DND-41 (cell line): Measurements from ENCODE around the gene CDK17.

ENCODE experiments used
- EZH2 ChIP-seq: IDR thresholded peaks from 3 replicates; pipeline ENCODE4 v1.6.1; 2012; ENCODE audit warnings: borderline replicate concordance, low read depth, mild to moderate bottlenecking, moderate library complexity, low read length, inconsistent platforms; ENCODE audit not compliant: severe bottlenecking
- TF ChIP-seq, protein P1 (sequence below): IDR thresholded peaks from 2 replicates; pipeline ENCODE4 v1.5.1; 2012; ENCODE audit warnings: borderline replicate concordance, low read length, moderate library complexity, mild to moderate bottlenecking; ENCODE audit not compliant: poor library complexity, severe bottlenecking; ENCODE audit errors: extremely low read depth

DNA sequence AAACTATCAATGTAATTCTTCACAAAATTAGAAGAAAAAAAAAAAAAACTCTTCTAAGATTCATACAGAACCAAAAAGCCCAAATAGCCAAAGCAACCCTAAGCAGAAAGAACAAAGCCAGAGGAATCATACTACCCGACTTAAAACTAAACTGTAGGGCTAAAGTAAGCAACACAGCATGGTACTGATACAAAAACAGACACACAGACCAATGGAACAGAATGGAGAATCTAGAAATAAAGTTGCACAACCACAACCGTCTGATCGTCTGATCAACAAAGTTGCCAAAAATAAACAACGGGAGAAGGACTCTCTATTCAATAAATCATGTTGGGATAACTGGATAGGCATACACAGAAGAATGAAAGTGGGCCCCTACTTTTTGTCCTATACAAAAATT is 16.9 kb downstream of the CDK17 start:
- TF ChIP-seq, protein P1, sequence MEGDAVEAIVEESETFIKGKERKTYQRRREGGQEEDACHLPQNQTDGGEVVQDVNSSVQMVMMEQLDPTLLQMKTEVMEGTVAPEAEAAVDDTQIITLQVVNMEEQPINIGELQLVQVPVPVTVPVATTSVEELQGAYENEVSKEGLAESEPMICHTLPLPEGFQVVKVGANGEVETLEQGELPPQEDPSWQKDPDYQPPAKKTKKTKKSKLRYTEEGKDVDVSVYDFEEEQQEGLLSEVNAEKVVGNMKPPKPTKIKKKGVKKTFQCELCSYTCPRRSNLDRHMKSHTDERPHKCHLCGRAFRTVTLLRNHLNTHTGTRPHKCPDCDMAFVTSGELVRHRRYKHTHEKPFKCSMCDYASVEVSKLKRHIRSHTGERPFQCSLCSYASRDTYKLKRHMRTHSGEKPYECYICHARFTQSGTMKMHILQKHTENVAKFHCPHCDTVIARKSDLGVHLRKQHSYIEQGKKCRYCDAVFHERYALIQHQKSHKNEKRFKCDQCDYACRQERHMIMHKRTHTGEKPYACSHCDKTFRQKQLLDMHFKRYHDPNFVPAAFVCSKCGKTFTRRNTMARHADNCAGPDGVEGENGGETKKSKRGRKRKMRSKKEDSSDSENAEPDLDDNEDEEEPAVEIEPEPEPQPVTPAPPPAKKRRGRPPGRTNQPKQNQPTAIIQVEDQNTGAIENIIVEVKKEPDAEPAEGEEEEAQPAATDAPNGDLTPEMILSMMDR, result no peak
- TF ChIP-seq EZH2, result no peak
